Upper lobe of left lung (tissue), 4 donors: ENCODE data around the gene SERPINB8.

Source experiments
- POLR2A ChIP-seq, 4 donors: fragments of 450-650 bp; IDR thresholded peaks; one replicate each; pipeline ENCODE4 v1.5.1; 2016 to 2017; ENCODE audit warnings: antibody characterized with exemption in 4 of 4, mild to moderate bottlenecking in 2 of 4
- POLR2AphosphoS5 ChIP-seq, 2 donors: sonication (generic); formaldehyde crosslinking; IDR thresholded peaks; one replicate each; pipeline ENCODE4 v1.5.1; 2017; ENCODE audit warnings: antibody characterized with exemption in 2 of 2
- TF ChIP-seq, protein P1 (sequence below), 6 experiments: fragments of 450-650 bp in 4 of 6; fragments of 200-600 bp in 2 of 6; sonication (generic) in 2 of 6; IDR thresholded peaks; one replicate each; pipeline ENCODE4 v1.5.1; 2016 to 2019; ENCODE audit warnings: antibody characterized with exemption in 6 of 6

DNA sequence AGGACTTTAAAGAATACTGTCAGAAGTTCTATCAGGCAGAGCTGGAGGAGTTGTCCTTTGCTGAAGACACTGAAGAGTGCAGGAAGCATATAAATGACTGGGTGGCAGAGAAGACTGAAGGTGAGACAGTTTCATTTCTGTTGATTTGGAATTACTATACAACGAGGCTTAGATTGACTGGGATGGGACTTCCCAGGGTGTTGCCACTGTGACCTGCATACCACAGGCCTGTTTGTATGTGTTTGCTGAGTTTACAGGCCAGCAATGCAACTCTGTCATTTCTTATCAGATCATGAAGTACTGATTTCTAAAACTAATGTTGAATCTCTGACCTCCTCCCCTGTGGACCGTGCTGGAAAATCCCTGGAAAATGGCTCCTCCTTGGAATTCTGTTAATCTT lies 11.8 kb downstream of the SERPINB8 start:
- TF ChIP-seq, protein P1, sequence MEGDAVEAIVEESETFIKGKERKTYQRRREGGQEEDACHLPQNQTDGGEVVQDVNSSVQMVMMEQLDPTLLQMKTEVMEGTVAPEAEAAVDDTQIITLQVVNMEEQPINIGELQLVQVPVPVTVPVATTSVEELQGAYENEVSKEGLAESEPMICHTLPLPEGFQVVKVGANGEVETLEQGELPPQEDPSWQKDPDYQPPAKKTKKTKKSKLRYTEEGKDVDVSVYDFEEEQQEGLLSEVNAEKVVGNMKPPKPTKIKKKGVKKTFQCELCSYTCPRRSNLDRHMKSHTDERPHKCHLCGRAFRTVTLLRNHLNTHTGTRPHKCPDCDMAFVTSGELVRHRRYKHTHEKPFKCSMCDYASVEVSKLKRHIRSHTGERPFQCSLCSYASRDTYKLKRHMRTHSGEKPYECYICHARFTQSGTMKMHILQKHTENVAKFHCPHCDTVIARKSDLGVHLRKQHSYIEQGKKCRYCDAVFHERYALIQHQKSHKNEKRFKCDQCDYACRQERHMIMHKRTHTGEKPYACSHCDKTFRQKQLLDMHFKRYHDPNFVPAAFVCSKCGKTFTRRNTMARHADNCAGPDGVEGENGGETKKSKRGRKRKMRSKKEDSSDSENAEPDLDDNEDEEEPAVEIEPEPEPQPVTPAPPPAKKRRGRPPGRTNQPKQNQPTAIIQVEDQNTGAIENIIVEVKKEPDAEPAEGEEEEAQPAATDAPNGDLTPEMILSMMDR (IDR thresholded peaks at IDR 0.05): no peak
- TF ChIP-seq POLR2AphosphoS5 (IDR thresholded peaks at IDR 0.05) (no peak), POLR2A (IDR thresholded peaks at IDR 0.05) (no peak)
